Measurements from ENCODE around the gene INSC. TPM values are rescaled to one million over a fixed set of nuclear protein-coding genes. Genes with fewer than 3 reads are reported as not detected.
A peak's percentile ranks its signal among the peaks of the same experiment; 100 is the strongest.

The INSC gene
- total RNA-seq, 2 experiments from 2014 or later, result 0.74 to 1.4 TPM

DNA sequence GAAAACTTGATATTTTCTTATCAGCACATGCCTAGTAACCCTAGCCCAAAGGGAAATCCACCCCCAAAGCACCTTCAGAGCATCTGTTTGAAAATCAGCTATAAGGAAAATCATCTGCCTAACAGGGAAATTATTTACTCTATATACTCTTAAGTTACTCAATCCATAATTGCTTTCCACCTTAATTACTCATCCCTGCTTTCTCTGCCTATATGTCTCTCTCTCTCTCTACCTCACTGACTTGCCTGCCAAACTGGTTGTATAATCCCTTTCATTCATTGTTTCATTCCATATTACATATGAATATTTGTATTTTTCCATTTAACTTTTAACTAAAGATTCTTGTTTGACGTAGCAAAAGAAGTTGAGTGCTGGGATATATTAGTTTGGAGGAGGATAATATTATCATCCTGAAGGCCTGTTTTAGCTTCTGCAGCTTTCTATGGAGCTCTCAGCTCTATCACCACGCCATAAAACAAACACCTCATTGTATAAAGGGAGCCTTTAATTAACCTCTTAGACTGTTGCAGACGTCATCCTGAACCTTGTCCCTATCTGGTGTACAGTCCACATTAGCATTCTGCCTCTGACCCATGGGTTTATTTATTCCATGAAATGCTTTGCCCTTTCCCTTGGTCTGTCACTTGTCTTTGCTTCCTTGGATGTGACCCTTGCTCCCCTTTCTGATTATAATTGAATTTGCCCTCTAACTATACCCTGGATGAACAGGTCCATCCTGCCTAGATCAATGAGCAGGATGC is 98.9 kb downstream of the INSC start:
- TF ChIP-seq, protein P1, sequence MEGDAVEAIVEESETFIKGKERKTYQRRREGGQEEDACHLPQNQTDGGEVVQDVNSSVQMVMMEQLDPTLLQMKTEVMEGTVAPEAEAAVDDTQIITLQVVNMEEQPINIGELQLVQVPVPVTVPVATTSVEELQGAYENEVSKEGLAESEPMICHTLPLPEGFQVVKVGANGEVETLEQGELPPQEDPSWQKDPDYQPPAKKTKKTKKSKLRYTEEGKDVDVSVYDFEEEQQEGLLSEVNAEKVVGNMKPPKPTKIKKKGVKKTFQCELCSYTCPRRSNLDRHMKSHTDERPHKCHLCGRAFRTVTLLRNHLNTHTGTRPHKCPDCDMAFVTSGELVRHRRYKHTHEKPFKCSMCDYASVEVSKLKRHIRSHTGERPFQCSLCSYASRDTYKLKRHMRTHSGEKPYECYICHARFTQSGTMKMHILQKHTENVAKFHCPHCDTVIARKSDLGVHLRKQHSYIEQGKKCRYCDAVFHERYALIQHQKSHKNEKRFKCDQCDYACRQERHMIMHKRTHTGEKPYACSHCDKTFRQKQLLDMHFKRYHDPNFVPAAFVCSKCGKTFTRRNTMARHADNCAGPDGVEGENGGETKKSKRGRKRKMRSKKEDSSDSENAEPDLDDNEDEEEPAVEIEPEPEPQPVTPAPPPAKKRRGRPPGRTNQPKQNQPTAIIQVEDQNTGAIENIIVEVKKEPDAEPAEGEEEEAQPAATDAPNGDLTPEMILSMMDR (IDR thresholded peaks at IDR 0.05), result no peak
- CTCF ChIA-PET, result interaction anchor here (1.2 kb wide), 1 partner anchor 139 kb away, joined by 3 read pairs; no protein-coding TSS in a partner anchor
- POLR2A ChIA-PET, result interaction anchor here (0.6 kb wide), 1 partner anchor 62 kb away, joined by 3 read pairs; no protein-coding TSS in a partner anchor
- intact Hi-C loops (cut with micrococcal nuclease), result no loop called here
- Mint-ChIP-seq H3K36me3 (ENCODE audit: low read depth) (no peaks in the 10 kb centered on the region), H3K27ac (no peak overlapping the region), H3K9me3 (no peaks in the 10 kb centered on the region), H3K27me3 (no peaks in the 10 kb centered on the region), H3K4me1 (ENCODE audit: low read depth) (no peaks in the 10 kb centered on the region), H3K4me3 (no peak overlapping the region)
- no peak for DNase-seq
- ATAC-seq, result no peak

DNA sequence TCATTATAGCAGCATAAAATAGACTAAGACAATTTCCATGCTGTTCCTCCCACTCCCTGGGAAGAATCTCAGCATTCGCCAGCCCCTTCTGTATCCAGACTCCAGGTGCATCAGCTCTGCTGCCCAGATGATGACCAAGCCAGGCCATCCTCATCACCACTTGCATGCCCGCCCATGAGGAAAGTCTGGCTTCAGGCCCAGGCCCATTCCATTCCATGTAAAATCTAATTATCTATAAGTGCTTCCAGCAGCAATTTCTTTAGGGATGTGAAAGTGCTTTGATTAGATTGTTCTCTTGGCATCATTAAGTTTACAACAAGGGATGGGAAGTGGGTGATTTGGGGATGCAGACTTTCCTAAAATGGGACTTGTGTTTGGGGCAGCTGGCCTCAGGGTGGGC is 100.3 kb downstream of the INSC start:
- Mint-ChIP-seq H3K9me3 (no peaks in the 10 kb centered on the region), H3K36me3 (ENCODE audit: low read depth) (no peaks in the 10 kb centered on the region), H3K4me1 (ENCODE audit: low read depth) (no peaks in the 10 kb centered on the region), H3K4me3 (no peak overlapping the region), H3K27ac (no peak overlapping the region), H3K27me3 (no peaks in the 10 kb centered on the region)
- ChIA-PET CTCF (interaction anchor here (1.0 to 2.2 kb wide), 3 partner anchors 13 to 114 kb away, joined by 3 to 6 read pairs (median 5); no protein-coding TSS in a partner anchor), POLR2A (no interaction called here)
- TF ChIP-seq, protein P1 (IDR thresholded peaks at IDR 0.05), result no peak
- intact Hi-C loops (cut with micrococcal nuclease), result no loop called here
- DNase-seq, result no peak
- ATAC-seq, result no peak

DNA sequence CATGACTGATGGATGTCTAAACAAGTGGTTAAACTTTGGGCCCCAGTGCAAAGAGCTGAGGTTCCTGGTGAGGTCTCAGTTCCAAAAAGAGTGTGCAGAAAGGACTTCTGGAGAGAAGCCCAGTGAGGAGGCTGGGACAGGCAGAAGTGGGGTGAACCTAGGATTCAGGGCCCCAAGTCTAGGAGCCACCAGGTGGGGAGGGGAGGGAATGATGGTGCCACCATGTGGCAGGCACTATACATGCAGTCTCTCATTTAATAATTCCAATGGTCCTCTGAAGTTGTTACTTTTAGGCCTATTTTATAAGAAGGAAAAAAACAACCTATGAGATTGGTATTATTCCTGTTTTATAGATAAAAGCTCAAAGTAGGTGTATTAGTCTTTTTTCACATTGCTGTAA is 102.0 kb downstream of the INSC start:
- ATAC-seq (peak; percentile 55), DNase-seq (peak; percentile 21)
- intact Hi-C loops (cut with micrococcal nuclease), result no loop called here
- Mint-ChIP-seq H3K4me1 (ENCODE audit: low read depth) (no peaks in the 10 kb centered on the region), H3K27me3 (no peaks in the 10 kb centered on the region), H3K4me3 (no peak overlapping the region), H3K36me3 (ENCODE audit: low read depth) (no peaks in the 10 kb centered on the region), H3K9me3 (no peaks in the 10 kb centered on the region), H3K27ac (no peak overlapping the region)
- TF ChIP-seq, protein P1 (IDR thresholded peaks at IDR 0.05), result no peak
- ChIA-PET CTCF (interaction anchor here (0.6 to 2.2 kb wide), 5 partner anchors 8 to 335 kb away, joined by 3 to 6 read pairs (median 4); partner anchors contain the start of gene INSC), POLR2A (no interaction called here)

DNA sequence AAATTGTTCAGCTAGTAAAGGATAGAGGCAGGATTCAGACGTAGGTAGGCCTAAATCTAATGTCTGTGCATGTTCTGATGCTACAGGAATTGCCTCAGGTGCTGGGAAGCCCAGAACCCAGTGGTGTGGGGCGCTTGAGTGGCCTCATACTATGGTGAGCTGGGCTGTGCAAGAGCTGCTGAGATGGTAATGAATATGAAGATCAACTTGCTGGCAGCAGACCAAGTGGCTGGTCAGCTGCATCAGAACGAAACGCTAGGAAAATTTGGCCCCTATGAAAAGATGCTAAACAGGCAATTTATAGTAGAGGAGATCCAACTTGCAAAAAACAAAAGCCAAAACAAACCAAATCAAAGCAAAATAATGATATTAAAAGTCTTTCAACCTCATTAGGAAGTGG is 102.7 kb downstream of the INSC start:
- no peaks in the 10 kb centered on the region for H3K4me1 Mint-ChIP-seq (ENCODE audit: low read depth)
- no peaks in the 10 kb centered on the region for H3K36me3 Mint-ChIP-seq (ENCODE audit: low read depth)
- ChIA-PET CTCF (interaction anchor here (0.6 to 2.2 kb wide), 3 partner anchors 8 to 334 kb away, joined by 3 to 6 read pairs (median 4); no protein-coding TSS in a partner anchor), POLR2A (no interaction called here)
- no peak overlapping the region for H3K4me3 Mint-ChIP-seq
- no peak for ATAC-seq
- no peak overlapping the region for H3K27ac Mint-ChIP-seq
- no peaks in the 10 kb centered on the region for H3K9me3 Mint-ChIP-seq
- DNase-seq, result no peak
- TF ChIP-seq, protein P1 (IDR thresholded peaks at IDR 0.05), result no peak
- no peaks in the 10 kb centered on the region for H3K27me3 Mint-ChIP-seq
- intact Hi-C loops (cut with micrococcal nuclease), result no loop called here

DNA sequence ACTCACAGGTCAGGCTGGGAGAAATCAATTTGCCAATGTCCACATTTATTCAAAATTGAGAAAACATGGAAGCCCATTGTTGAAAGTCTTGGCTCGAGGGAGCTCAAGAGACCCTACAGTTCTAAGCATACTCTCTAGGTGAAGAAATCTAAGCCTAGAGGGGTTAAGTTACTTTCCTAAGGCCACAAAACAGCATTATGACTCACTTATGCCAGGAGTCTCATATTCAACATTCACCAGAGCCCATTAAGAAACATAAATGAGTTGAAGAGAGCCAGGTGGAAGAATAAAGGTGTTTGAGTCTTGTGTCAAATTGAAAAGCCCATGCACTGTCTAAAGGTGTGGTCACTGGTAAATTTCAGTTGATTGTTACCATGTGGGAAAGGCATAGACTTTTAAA is 108.1 kb downstream of the INSC start:
- TF ChIP-seq, protein P1 (IDR thresholded peaks at IDR 0.05), result no peak
- POLR2A ChIA-PET, result no interaction called here
- intact Hi-C loops (cut with micrococcal nuclease), result no loop called here
- Mint-ChIP-seq H3K4me3 (no peak overlapping the region), H3K9me3 (no peaks in the 10 kb centered on the region), H3K27ac (no peak overlapping the region), H3K36me3 (ENCODE audit: low read depth) (no peaks in the 10 kb centered on the region), H3K27me3 (no peaks in the 10 kb centered on the region), H3K4me1 (ENCODE audit: low read depth) (no peaks in the 10 kb centered on the region)
- ATAC-seq (no peak), DNase-seq (no peak)
- CTCF ChIA-PET, result interaction anchor here (1.3 kb wide), 1 partner anchor 122 kb away, joined by 4 read pairs; no protein-coding TSS in a partner anchor
